ENCODE measurements around the gene CABP2. TPM values are rescaled to one million over a fixed set of nuclear protein-coding genes. Genes with fewer than 3 reads are reported as not detected.

The CABP2 gene
- total RNA-seq, 8 experiments from 2014 or later: 0.71 TPM; not detected in 7

DNA sequence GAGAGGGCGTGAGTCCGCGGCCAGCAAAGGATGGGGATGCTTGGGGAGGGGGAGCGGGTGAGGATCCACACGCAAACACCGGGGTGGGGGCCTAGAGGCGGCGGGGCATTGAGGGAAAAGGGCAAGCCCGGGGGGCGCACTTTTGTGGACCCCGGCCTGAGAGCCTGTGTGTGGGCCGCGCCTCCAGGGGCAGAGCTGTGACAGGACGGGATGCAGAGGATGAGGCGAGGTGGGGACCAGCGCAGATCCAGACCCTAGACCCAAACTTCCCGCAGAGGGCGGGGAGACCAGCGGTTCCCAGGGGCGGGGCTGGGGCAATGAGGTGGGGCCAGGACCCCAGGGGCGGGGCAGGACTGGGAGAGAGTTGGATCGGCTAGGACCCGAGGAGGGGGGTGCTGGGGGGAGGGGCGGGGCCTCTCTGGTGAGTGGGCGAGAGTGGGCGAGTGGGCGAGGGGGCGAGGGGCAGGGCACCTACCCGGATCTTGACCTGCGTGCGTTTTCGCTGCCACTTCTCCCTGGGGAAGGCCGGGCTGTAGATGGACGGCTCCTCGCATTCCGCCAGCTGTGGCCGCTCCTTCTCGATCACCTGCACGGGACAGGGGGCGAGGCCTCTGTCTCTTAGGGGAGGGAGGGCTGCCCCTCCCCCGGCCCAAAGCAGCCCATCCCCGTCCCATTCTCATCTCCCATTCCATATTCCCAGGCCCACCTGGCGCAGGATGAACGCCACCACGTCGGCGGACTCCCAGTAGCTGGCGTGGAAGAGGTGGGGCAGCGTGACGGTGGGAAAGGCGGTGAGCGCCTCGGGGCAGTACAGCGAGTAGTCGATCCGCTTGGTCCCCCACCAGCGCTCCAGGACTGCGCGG is 28.6 kb downstream of the CABP2 start:
- no peaks in the 10 kb centered on the region for H3K4me1 ChIP-seq (replicated peaks in 1 of 2)
- ATAC-seq (replicated peaks in 6 of 8): no peak
- no peak overlapping the region for H3K27ac ChIP-seq
- in situ Hi-C loops (cut with MboI; ENCODE audit: low pct_unique_long_range_greater_than_20kb in 2 of 9, low sequenced_read_pairs in 9 of 9, unreplicated experiment in 9 of 9): loop anchor here in 1 of 9 experiments (25.0 kb wide), 1 partner anchor 107 kb away; the partner anchor contains the start of gene RAD9A
- 80 to 100% (median 95%) methylated on average over 3 to 7 of the region's 59 CpGs; no CpG with 5 or more reads in 7 of the 10 experiments for WGBS, 10 experiments
- H3K4me3 ChIP-seq: no peak overlapping the region

DNA sequence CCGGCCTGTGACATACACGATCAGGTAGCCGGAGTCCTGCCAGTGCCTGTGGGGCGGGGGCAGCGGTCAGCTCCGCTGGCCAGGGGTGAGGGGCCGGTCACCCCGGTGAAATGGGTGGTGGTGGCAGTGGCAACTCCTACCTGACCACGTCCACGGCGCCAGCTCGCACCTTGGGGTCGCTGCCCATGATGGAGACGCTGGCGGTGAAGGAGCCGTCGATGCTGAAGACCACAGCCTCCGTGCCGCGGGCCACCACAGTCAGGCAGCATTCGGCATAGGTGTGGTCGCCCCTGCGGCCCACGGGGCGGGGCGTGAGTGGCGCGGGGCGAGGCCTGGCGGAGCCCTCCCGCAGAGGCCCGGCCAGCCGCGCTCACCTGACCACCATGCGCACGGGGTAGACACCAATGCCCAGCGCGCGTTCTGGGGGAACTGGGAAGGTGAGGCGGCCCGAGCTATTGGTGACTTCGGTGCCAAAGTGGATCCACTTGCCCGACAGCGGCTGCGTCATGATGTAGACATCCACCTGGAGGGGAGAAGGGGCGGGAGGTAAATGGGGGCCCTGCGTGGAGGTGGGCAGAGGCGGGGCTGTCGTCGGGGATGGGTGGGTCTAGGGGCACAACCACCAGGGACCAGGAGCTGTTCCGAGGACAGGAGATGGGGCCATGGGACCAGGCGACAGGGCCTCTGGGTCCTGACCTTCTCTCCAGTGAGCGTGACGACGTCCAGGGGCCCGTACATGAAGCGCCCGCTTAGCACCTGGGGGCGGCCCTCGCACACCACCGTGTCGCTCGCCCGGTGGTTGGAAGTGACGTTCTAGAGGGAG is 29.5 kb downstream of the CABP2 start:
- no peaks in the 10 kb centered on the region for H3K4me1 ChIP-seq (replicated peaks in 1 of 2)
- peak in 1 of 8 experiments; percentile 2 for ATAC-seq (replicated peaks in 6 of 8)
- in situ Hi-C loops (cut with MboI; ENCODE audit: low pct_unique_long_range_greater_than_20kb in 2 of 9, low sequenced_read_pairs in 9 of 9, unreplicated experiment in 9 of 9): loop anchor here in 1 of 9 experiments (25.0 kb wide), 1 partner anchor 106 kb away; the partner anchor contains the start of gene RAD9A
- 60 to 100% (median 100%) methylated on average over 1 to 4 of the region's 65 CpGs; no CpG with 5 or more reads in 7 of the 10 experiments for WGBS, 10 experiments
- H3K27ac ChIP-seq: no peak overlapping the region
- no peak overlapping the region for H3K4me3 ChIP-seq

DNA sequence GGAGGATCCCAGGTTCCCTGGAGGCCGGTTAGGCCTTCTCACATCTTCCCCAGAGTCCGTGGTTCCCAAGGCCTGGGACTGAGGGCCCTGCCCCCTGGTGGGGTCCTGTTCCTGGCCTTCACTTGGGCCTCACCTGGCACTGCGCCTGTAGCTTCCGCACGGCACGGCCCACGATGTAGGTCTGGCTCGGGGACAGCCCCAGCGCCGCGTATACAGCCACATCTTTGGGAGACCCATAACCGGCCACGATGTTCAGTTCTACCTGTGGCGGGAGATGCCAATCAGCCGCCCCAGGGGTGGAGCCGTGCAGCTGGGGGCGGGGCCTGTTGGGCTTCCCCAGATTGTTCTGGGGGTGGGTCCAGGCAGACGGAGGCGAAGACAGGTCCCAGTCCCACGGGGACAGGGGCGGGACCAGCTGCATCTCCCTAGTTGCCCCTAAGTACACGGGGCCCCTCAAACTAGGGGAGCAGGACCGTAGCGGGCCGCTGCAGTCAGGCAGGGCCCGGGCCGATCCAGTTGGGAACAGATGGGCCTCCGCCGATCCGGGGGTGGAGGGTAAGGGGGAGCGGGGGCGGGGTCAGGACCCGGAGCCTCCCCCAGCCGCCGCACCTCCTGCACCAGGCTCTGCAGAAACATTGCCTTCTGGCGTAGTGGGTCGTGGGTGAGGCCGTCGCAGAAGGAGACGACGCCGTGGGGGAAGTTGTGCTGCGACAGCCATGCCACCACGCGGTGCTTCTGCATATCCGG is 30.3 kb downstream of the CABP2 start:
- peak in 4 of 8 experiments; percentile 3 to 10 (median 7) for ATAC-seq (replicated peaks in 6 of 8)

DNA sequence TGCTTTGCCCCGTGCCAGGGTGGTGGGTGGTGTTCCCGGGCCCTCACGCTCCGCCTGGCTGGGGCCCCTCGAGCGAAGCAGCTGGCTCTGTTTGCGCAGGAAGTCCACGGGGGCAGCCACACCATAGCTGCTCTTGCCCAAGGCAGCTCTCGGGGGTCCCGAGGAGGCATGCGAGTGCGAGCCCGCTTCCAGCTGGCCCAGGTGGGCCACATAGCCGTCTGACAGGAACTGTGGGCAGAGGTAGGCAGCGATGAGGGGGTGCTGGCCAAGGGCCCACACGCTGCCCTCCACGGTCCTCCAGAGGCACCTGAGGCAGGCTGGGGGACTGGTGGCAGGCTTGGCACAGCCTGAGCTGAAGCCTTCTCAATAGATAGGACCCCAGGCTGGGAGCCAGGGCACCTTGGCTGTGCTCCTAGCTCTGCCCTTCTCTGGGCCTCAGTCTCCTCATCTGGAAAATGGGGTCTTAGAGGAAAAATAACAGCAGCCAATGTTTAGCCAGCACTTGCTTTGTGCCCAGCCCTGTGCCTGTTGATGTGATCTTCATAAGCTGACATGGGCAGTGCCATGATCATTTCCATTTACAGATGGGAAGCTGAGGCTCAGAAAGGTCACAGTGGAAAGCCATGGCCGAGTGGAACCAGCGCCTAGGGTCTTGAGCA is 31.0 kb downstream of the CABP2 start:
- H3K27ac ChIP-seq: no peak overlapping the region
- 76 to 90% (median 84%) methylated on average over 2 to 12 of the region's 19 CpGs; no CpG with 5 or more reads in 5 of the 10 experiments for WGBS, 10 experiments
- no peak overlapping the region for H3K4me3 ChIP-seq
- ATAC-seq (replicated peaks in 6 of 8): no peak
- in situ Hi-C loops (cut with MboI; ENCODE audit: low pct_unique_long_range_greater_than_20kb in 2 of 9, low sequenced_read_pairs in 9 of 9, unreplicated experiment in 9 of 9): loop anchor here in 1 of 9 experiments (25.0 kb wide), 1 partner anchor 105 kb away; the partner anchor contains the start of gene RAD9A
- H3K4me1 ChIP-seq (replicated peaks in 1 of 2): no peaks in the 10 kb centered on the region

More for the DNA sequence above, 30.3 kb downstream of the CABP2 start:
- in situ Hi-C loops (cut with MboI; ENCODE audit: low pct_unique_long_range_greater_than_20kb in 2 of 9, low sequenced_read_pairs in 9 of 9, unreplicated experiment in 9 of 9): loop anchor here in 1 of 9 experiments (25.0 kb wide), 1 partner anchor 106 kb away; the partner anchor contains the start of gene RAD9A
- WGBS, 10 experiments: 87 to 100% (median 100%) methylated on average over 1 to 23 of the region's 46 CpGs; no CpG with 5 or more reads in 7 of the 10 experiments
- Histone ChIP-seq H3K27ac (no peak overlapping the region), H3K4me3 (no peak overlapping the region), H3K4me1 (replicated peaks in 1 of 2) (no peaks in the 10 kb centered on the region)

DNA sequence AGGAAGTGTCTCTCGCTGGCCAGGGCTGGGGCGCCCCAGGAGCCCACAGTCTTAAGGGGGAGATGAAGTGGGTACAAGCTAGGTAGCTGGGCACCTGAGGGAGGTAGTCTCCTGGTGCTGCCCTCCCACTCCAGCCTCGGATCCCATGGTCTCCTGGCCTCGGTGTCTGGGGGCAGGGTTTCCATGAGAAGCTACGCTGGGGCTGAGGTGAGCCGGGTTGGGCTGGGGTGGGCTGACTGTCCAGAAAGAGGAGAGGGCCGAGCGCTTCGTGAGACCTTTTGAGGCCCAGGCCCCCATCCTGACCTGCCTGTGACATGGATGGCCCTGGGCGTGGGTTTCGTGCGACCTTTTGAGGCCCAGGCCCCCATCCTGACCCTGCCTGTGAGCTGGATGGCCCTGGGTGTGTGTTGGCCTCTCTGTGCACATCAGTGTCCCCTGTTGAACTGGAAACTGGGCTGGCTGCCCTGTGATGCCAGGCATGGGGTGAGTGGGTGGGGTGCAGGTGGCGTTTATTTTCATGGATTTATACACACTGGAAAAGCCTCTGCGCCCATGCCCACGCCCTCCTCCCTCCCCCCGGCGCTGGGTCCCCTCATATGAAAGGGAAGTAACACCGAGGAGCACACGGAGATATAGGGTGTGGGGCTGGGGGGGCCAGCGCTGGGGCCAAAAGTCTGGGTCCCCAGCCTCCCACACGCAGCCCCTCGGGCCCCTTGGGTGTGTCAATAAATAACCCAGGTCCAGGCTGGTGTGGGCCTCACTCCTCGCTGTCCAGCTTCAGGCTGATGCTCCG is 31.8 kb downstream of the CABP2 start:
- Histone ChIP-seq H3K4me3 (no peak overlapping the region), H3K4me1 (replicated peaks in 1 of 2) (no peaks in the 10 kb centered on the region), H3K27ac (no peak overlapping the region)
- in situ Hi-C loops (cut with MboI; ENCODE audit: low pct_unique_long_range_greater_than_20kb in 2 of 9, low sequenced_read_pairs in 9 of 9, unreplicated experiment in 9 of 9): loop anchor here in 1 of 9 experiments (25.0 kb wide), 1 partner anchor 104 kb away; the partner anchor contains the start of gene RAD9A
- ATAC-seq (replicated peaks in 6 of 8): peak in 2 of 8 experiments; percentile 5 to 8
- 71 to 92% methylated on average over 4 to 6 of the region's 24 CpGs; no CpG with 5 or more reads in 8 of the 10 experiments for WGBS, 10 experiments

DNA sequence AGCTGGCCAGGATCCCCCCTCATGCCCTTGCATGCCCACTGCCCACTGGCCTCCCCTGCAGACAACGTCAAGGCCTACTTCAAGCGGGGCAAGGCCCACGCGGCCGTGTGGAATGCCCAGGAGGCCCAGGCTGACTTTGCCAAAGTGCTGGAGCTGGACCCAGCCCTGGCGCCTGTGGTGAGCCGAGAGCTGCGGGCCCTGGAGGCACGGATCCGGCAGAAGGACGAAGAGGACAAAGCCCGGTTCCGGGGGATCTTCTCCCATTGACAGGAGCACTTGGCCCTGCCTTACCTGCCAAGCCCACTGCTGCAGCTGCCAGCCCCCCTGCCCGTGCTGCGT is 32.5 kb downstream of the CABP2 start:
- WGBS, 10 experiments: 94 to 100% methylated on average over 4 to 11 of the region's 15 CpGs; no CpG with 5 or more reads in 8 of the 10 experiments
- peak in 2 of 8 experiments; percentile 1 to 3 for ATAC-seq (replicated peaks in 6 of 8)
- Histone ChIP-seq H3K27ac (no peak overlapping the region), H3K4me3 (no peak overlapping the region), H3K4me1 (replicated peaks in 1 of 2) (no peaks in the 10 kb centered on the region)
- in situ Hi-C loops (cut with MboI; ENCODE audit: low pct_unique_long_range_greater_than_20kb in 2 of 9, low sequenced_read_pairs in 9 of 9, unreplicated experiment in 9 of 9): loop anchor here in 1 of 9 experiments (25.0 kb wide), 1 partner anchor 103 kb away; the partner anchor contains the start of gene RAD9A

DNA sequence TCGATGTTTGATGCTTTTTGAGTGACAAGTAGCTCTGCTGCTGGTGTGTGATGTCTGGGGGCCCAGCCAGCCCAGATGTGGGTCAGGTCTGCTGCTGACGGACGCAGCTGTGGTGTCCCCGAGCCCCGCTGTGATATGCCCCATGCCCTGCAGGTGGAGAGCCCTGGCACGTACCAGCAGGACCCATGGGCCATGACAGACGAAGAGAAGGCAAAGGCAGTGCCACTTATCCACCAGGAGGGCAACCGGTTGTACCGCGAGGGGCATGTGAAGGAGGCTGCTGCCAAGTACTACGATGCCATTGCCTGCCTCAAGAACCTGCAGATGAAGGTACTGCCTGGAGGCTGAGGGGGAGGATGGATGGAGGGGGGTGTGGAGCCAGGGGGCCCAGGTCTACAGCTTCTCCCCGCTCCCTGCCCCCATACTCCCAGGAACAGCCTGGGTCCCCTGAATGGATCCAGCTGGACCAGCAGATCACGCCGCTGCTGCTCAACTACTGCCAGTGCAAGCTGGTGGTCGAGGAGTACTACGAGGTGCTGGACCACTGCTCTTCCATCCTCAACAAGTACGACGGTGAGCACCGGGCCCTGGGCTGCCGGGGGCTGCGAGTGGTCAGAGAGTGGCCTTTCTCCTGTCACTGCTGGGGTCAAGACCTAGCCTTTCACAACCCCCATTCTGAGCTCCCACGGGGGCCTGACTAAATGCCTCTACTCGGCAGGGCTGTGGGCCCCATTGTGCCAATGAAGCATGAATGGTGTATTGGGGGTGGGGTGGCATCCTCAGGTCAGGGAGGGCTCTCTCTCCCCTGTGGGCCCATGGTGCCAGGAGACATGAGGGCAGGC is 33.1 kb downstream of the CABP2 start:
- Histone ChIP-seq H3K4me3 (no peak overlapping the region), H3K4me1 (replicated peaks in 1 of 2) (no peaks in the 10 kb centered on the region), H3K27ac (no peak overlapping the region)
- peak in 2 of 8 experiments; percentile 1 to 3 for ATAC-seq (replicated peaks in 6 of 8)
- WGBS, 10 experiments: 67 to 100% (median 96%) methylated on average over 1 to 7 of the region's 23 CpGs; no CpG with 5 or more reads in 4 of the 10 experiments
- in situ Hi-C loops (cut with MboI; ENCODE audit: low pct_unique_long_range_greater_than_20kb in 2 of 9, low sequenced_read_pairs in 9 of 9, unreplicated experiment in 9 of 9): loop anchor here in 1 of 9 experiments (25.0 kb wide), 1 partner anchor 103 kb away; the partner anchor contains the start of gene RAD9A

DNA sequence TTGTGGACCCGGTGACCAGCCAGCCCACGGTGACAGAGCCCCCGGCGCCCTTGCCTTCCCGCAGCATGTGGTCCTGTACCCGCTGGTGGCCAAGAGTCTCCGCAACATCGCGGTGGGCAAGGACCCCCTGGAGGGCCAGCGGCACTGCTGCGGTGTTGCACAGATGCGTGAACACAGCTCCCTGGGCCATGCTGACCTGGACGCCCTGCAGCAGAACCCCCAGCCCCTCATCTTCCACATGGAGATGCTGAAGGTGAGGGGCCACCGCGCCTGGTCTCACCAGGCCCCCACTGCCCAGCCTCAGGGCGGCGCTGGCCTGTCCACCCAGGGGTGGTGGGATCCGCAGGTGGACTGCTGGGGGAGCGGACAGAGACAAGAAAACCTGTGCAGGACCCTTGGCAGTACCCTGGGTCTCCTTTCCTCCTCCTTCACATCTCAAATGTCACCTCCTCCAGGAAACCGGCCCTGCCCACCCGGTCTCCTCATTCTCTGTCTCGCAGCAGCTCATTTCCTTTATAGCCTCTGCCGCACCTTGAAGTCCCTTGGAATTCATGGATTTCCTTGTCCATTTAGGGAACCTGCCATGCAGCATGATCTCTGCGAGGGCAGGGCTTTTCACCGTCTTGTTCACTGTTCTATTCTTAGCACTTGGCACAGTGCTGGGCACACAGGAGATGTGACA is 33.9 kb downstream of the CABP2 start:
- Histone ChIP-seq H3K27ac (no peak overlapping the region), H3K4me3 (no peak overlapping the region), H3K4me1 (replicated peaks in 1 of 2) (peaks cover 0 to 3% of the 10 kb centered on the region in 2 donors)
- in situ Hi-C loops (cut with MboI; ENCODE audit: low pct_unique_long_range_greater_than_20kb in 2 of 9, low sequenced_read_pairs in 9 of 9, unreplicated experiment in 9 of 9): loop anchor here in 1 of 9 experiments (25.0 kb wide), 1 partner anchor 102 kb away; the partner anchor contains the start of gene RAD9A
- 20 to 100% (median 95%) methylated on average over 1 to 8 of the region's 25 CpGs; no CpG with 5 or more reads in 5 of the 10 experiments for WGBS, 10 experiments
- ATAC-seq (replicated peaks in 6 of 8): no peak

DNA sequence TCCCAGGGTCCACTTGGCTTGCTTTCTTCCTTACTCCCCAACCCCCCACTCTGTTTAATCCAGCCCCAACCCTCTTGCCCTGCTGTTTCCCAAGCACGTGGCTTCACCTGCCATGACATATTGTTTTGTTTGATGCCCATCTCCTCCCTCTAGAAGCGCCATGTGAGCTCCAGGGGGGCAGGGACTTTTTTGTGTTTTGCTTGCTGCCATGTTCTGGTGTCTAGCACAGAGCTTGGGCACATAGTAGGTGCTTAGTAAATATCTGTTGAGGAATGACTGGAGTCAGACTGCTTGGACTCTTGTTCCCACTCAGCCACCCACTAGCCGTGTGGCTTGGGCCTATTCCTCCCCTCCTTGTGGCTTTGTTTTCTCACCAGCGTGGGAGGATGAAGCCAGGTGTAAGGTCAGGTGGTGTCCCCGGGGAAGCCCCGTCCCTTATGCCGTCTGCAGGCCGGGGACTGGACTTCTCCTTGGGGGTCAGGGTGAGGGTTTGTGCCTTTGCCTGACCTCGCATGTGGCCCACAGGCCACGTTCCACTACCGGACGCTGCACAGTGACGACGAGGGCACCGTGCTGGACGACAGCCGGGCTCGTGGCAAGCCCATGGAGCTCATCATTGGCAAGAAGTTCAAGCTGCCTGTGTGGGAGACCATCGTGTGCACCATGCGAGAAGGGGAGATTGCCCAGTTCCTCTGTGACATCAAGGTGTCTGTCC is 36.6 kb downstream of the CABP2 start:
- in situ Hi-C loops (cut with MboI; ENCODE audit: low pct_unique_long_range_greater_than_20kb in 2 of 9, low sequenced_read_pairs in 9 of 9, unreplicated experiment in 9 of 9): loop anchor here in 1 of 9 experiments (25.0 kb wide), 1 partner anchor 99 kb away; the partner anchor contains the start of gene RAD9A
- Histone ChIP-seq H3K27ac (no peak overlapping the region), H3K4me3 (no peak overlapping the region), H3K4me1 (replicated peaks in 1 of 2) (peaks cover 6 to 12% of the 10 kb centered on the region in 2 donors)
- WGBS, 10 experiments: 64 to 100% (median 93%) methylated on average over 2 to 16 of the region's 20 CpGs; no CpG with 5 or more reads in 4 of the 10 experiments
- no peak for ATAC-seq (replicated peaks in 6 of 8)
